ENCODE results near the gene VPS35L.
"Not testable (repeated sequence)": the region's sequence is repeated elsewhere in the genome, so short reads cannot be mapped to it uniquely, and the experiment has no call there.

VPS35L gene

GRCh38 chr16:19654147-19654546 is 98.6 kb downstream of the VPS35L start:
- DNase-seq (ENCODE audit: low read depth) = no peak

- no peak for DNase-seq (ENCODE audit: low read depth)
These were observed 99.8 kb downstream of the VPS35L start for GRCh38 chr16:19655242-19655777.

- DNase-seq (ENCODE audit: low read depth) = no peak
These were observed 102.3 kb downstream of the VPS35L start for GRCh38 chr16:19657831-19658230.

- no peak for DNase-seq (ENCODE audit: low read depth)
These were observed 104.1 kb downstream of the VPS35L start for GRCh38 chr16:19659554-19659953.

- no peak for DNase-seq (ENCODE audit: low read depth)
These were observed 104.9 kb downstream of the VPS35L start for GRCh38 chr16:19660432-19660831.

- DNase-seq (ENCODE audit: low read depth) = no peak
These were observed 106.8 kb downstream of the VPS35L start for GRCh38 chr16:19662351-19662750.

GRCh38 chr16:19664166-19664565 is 108.7 kb downstream of the VPS35L start:
- no peak for DNase-seq (ENCODE audit: low read depth)

- DNase-seq (ENCODE audit: low read depth) = not testable (repeated sequence)
These were observed 109.8 kb downstream of the VPS35L start for GRCh38 chr16:19665313-19665712.

- DNase-seq (ENCODE audit: low read depth) = no peak
These were observed 111.0 kb downstream of the VPS35L start for GRCh38 chr16:19666477-19666876.

- no peak for DNase-seq (ENCODE audit: low read depth)
These were observed 116.9 kb downstream of the VPS35L start for GRCh38 chr16:19672378-19672777.

- DNase-seq (ENCODE audit: low read depth) = no peak
These were observed 119.0 kb downstream of the VPS35L start for GRCh38 chr16:19674485-19674884.

- DNase-seq (ENCODE audit: low read depth) = no peak
These were observed 121.9 kb downstream of the VPS35L start for GRCh38 chr16:19677402-19677801.

- no peak for DNase-seq (ENCODE audit: low read depth)
These were observed 123.3 kb downstream of the VPS35L start for GRCh38 chr16:19678804-19679203.

GRCh38 chr16:19679281-19679680 is 123.8 kb downstream of the VPS35L start:
- DNase-seq (ENCODE audit: low read depth) = not testable (repeated sequence)

GRCh38 chr16:19680881-19681340 is 125.4 kb downstream of the VPS35L start:
- DNase-seq (ENCODE audit: low read depth) = no peak

GRCh38 chr16:19681637-19682036 is 126.1 kb downstream of the VPS35L start:
- no peak for DNase-seq (ENCODE audit: low read depth)

GRCh38 chr16:19683453-19684236 is 128.1 kb downstream of the VPS35L start:
- no peak for DNase-seq (ENCODE audit: low read depth)

GRCh38 chr16:19685176-19685575 is 129.7 kb downstream of the VPS35L start:
- DNase-seq (ENCODE audit: low read depth) = no peak

- DNase-seq (ENCODE audit: low read depth) = no peak
These were observed 131.8 kb downstream of the VPS35L start for GRCh38 chr16:19687279-19687678.

- DNase-seq (ENCODE audit: low read depth) = no peak
These were observed 133.0 kb downstream of the VPS35L start for GRCh38 chr16:19688396-19689024.

GRCh38 chr16:19689342-19689741 is 133.8 kb downstream of the VPS35L start:
- DNase-seq (ENCODE audit: low read depth) = no peak

- no peak for DNase-seq (ENCODE audit: low read depth)
These were observed 134.7 kb downstream of the VPS35L start for GRCh38 chr16:19690196-19690595.

- DNase-seq (ENCODE audit: low read depth) = no peak
These were observed 135.7 kb downstream of the VPS35L start for GRCh38 chr16:19691161-19691711.
